GM12864 (cell line): ENCODE data around the gene DPH3.
A peak's percentile ranks its signal among the peaks of the same experiment; 100 is the strongest.

Experiments
- DNase-seq: peaks from one replicate; pipeline ENCODE4 v3.0.0-alpha.2; 2011; ENCODE audit warnings: low read depth
- H3K4me3 ChIP-seq: 2 replicates; pipeline ENCODE4 v1.5.1; 2011; ENCODE audit warnings: mild to moderate bottlenecking, low read depth, low read length, control low read depth
- CTCF ChIP-seq: IDR thresholded peaks from 2 replicates; pipeline ENCODE4 v1.5.1; 2011; ENCODE audit warnings: low read depth, mild to moderate bottlenecking, moderate library complexity, low read length, control low read depth, inconsistent platforms; ENCODE audit errors: missing control alignments

The DPH3 gene

GRCh38 chr3:16266714-16267113 lies 2.0 kb upstream of the DPH3 start:
- DNase-seq = no peak
- H3K4me3 ChIP-seq = no peak overlapping the region
- no peak for TF ChIP-seq CTCF

GRCh38 chr3:16265455-16265786 lies 678 bp upstream of the DPH3 start:
- peak overlapping the region; percentile 94 for H3K4me3 ChIP-seq
- TF ChIP-seq CTCF = no peak
- DNase-seq = no peak

GRCh38 chr3:16264174-16264707 lies 502 bp downstream of the DPH3 start:
- peak overlapping the region; percentile 94 for H3K4me3 ChIP-seq
- no peak for DNase-seq
- TF ChIP-seq CTCF = no peak

- no peak overlapping the region for H3K4me3 ChIP-seq
- no peak for DNase-seq
- TF ChIP-seq CTCF = no peak
These were observed 2.6 kb downstream of the DPH3 start for GRCh38 chr3:16262174-16262573.

GRCh38 chr3:16260046-16260445 lies 4.7 kb downstream of the DPH3 start:
- TF ChIP-seq CTCF = no peak
- no peak for DNase-seq
- H3K4me3 ChIP-seq = no peak overlapping the region

- H3K4me3 ChIP-seq = no peak overlapping the region
- no peak for TF ChIP-seq CTCF
- DNase-seq = no peak
These were observed 5.9 kb downstream of the DPH3 start for GRCh38 chr3:16258866-16259265.

- DNase-seq = no peak
- no peak for TF ChIP-seq CTCF
- H3K4me3 ChIP-seq = no peak overlapping the region
These were observed 6.6 kb downstream of the DPH3 start for GRCh38 chr3:16258177-16258576.
